ENCODE results near the gene TBX19. TPM values are rescaled to one million over a fixed set of nuclear protein-coding genes. Genes with fewer than 3 reads are reported as not detected.
A peak's percentile ranks its signal among the peaks of the same experiment; 100 is the strongest.

TBX19 gene
- total and polyA plus RNA-seq, 2 of the 4 experiments (the other 2 are of a cell fraction): 0.18 to 0.89 TPM

DNA sequence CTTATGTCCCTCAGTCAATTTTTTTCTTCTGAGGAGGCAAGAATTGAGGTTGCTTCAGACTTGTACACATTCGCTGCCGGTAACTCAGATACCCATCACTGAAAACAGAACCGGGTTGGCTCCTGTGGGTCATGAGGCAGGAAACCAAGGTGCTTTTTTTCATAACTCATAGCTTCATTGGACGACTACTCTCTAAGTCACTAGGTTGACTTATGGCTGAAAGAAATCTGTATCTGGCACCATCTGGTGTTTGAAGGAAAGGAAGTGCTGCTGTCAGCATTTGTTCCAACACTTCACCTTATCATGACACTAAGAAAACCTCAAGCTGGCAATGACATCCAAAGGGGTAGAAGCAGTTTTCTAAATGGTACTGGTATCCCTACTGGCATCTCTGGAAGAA lies 82.3 kb downstream of the TBX19 start:
- no peak overlapping the region for H2AK5ac ChIP-seq (ENCODE audit: low read depth, low read length)
- 90% methylated on average over 2 of the region's 4 CpGs; no CpG with 5 or more reads in 1 of the 2 experiments for WGBS, 2 experiments (ENCODE audit: extremely low coverage in 2 of 2, insufficient read length in 1 of 2)
- H3K9me1 ChIP-seq (ENCODE audit: insufficient read depth, low read length): no peaks in the 10 kb centered on the region
- in situ Hi-C loops (cut with MboI; ENCODE audit: low sequenced_read_pairs): no loop called here
- intact Hi-C loops (cut with micrococcal nuclease): no loop called here
- H3K18ac ChIP-seq (ENCODE audit: low read depth, low read length): no peak overlapping the region
- BruUV-seq (replicated peaks): no TSS peak
- ATAC-seq (ENCODE audit: low read depth): no peak
- no peaks in the 10 kb centered on the region for H3K9me3 ChIP-seq (ENCODE audit: control insufficient read depth, insufficient read depth, low read length)
- no peak overlapping the region for H2BK5ac ChIP-seq (ENCODE audit: low read depth, low read length, poor library complexity, severe bottlenecking)
- H3K23ac ChIP-seq (ENCODE audit: low read depth, low read length): no peak overlapping the region
- H3K4me1 ChIP-seq (ENCODE audit: control insufficient read depth, insufficient read depth, low read length): no peaks in the 10 kb centered on the region
- no peak overlapping the region for H2AK9ac ChIP-seq (replicated peaks; ENCODE audit: low read depth, low read length, poor library complexity)
- H3K14ac ChIP-seq (replicated peaks; ENCODE audit: low read depth, low read length): no peak overlapping the region
- H2BK15ac ChIP-seq (ENCODE audit: low read depth, low read length): no peak overlapping the region
- dilution Hi-C loops (cut with HindIII; ENCODE audit: low sequenced_read_pairs, unreplicated experiment): no loop called here
- no peak overlapping the region for H3K4me3 ChIP-seq (ENCODE audit: insufficient read depth, low read depth, low read length)
- H2BK20ac ChIP-seq (ENCODE audit: low read depth, low read length): no peak overlapping the region
- no peaks in the 10 kb centered on the region for H3K79me1 ChIP-seq (ENCODE audit: low read depth in 1 of 2, low read length in 2 of 2)
- ChIA-PET CTCF (no interaction called here), POLR2A (ENCODE audit: unreplicated experiment) (no interaction called here)
- no peak overlapping the region for H3K27ac ChIP-seq (ENCODE audit: insufficient read depth, low read length)
- H3K56ac ChIP-seq (ENCODE audit: extremely low read depth, insufficient read depth, low read length): no peak overlapping the region
- no peak overlapping the region for H2BK120ac ChIP-seq (ENCODE audit: low read depth, low read length)
- H4K5ac ChIP-seq (ENCODE audit: low read depth, low read length): no peak overlapping the region
- DNase-seq: no peak
- no peak overlapping the region for H4K8ac ChIP-seq (ENCODE audit: low read depth in 2 of 2, low read length in 2 of 2)
- H4K20me1 ChIP-seq (ENCODE audit: insufficient read depth, low read length): no peaks in the 10 kb centered on the region
- H4K91ac ChIP-seq (ENCODE audit: insufficient read depth, low read depth, low read length): no peak overlapping the region
- H3K4ac ChIP-seq (ENCODE audit: low read depth, low read length): no peak overlapping the region
- peaks cover 1% of the 10 kb centered on the region; the same call in 1 of the 2 replicates for H3K27me3 ChIP-seq (ENCODE audit: control insufficient read depth, insufficient read depth, low read length)
- TF ChIP-seq FOS (IDR thresholded peaks at IDR 0.05; ENCODE audit: low read depth, low read length) (no peak), MAFK (IDR thresholded peaks at IDR 0.05; ENCODE audit: low read depth, low read length) (peak; percentile 72)
- TF ChIP-seq, protein P1, sequence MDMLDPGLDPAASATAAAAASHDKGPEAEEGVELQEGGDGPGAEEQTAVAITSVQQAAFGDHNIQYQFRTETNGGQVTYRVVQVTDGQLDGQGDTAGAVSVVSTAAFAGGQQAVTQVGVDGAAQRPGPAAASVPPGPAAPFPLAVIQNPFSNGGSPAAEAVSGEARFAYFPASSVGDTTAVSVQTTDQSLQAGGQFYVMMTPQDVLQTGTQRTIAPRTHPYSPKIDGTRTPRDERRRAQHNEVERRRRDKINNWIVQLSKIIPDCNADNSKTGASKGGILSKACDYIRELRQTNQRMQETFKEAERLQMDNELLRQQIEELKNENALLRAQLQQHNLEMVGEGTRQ (IDR thresholded peaks at IDR 0.05; ENCODE audit: low read depth, low read length): no peak
- H3K9ac ChIP-seq (ENCODE audit: low read depth, low read length): no peak overlapping the region
- H3K4me2 ChIP-seq (ENCODE audit: low read depth, low read length): no peak overlapping the region
- no peaks in the 10 kb centered on the region for H3K36me3 ChIP-seq (ENCODE audit: control insufficient read depth, insufficient read depth, low read length)
- no peak overlapping the region for H2AFZ ChIP-seq (replicated peaks; ENCODE audit: low read length, poor library complexity)

Small RNA genes within 50 kb of the gene (microRNA-seq; reads per million reads assigned to microRNA genes)
- gene RNU6-1310P (ENCODE audit: insufficient read depth, insufficient read length): not detected

Small RNA genes within 50 kb of the gene (small RNA-seq; reads per million reads assigned to genes)
- gene RNU6-1310P: 0 to 0.08 (median 0) reads per million in 5 experiments

Other genes starting within 250 kb of the TBX19 start
- 11.1 and 13.3 TPM in 2 replicates for gene GPR161, start 143.9 kb upstream of the TBX19 start, total RNA-seq (2012; rRNA removed)
- 12.4 and 12.5 TPM in 2 replicates for gene GPR161, start 143.9 kb upstream of the TBX19 start, polyA plus RNA-seq (2012; rRNA removed)
- 15.4 and 41.1 TPM in 2 replicates for gene TIPRL, start 101.9 kb upstream of the TBX19 start, total RNA-seq (2012; rRNA removed)
- 20.0 and 23.8 TPM in 2 replicates for gene TIPRL, start 101.9 kb upstream of the TBX19 start, polyA plus RNA-seq (2012; rRNA removed)
- gene SFT2D2, start 54.9 kb upstream of the TBX19 start, total RNA-seq (2012; rRNA removed): 37.6 and 42.2 TPM in 2 replicates
- 8.8 and 11.1 TPM in 2 replicates for gene SFT2D2, start 54.9 kb upstream of the TBX19 start, polyA plus RNA-seq (2012; rRNA removed)